Vagina (tissue), 2 donors: Measurements from ENCODE around the gene PIK3R1. TPM values are rescaled to one million over a fixed set of nuclear protein-coding genes. Genes with fewer than 3 reads are reported as not detected.

Experiments used
- DNase-seq, 2 donors: peaks; one replicate each; pipeline ENCODE4 v3.0.0-alpha.2; 2017; ENCODE audit errors: extremely low spot score in 2 of 2
- H3K27ac ChIP-seq: fragments of 200-600 bp; sonication (generic); one replicate; pipeline ENCODE4 v1.5.1; 2019
- H3K27me3 ChIP-seq: fragments of 200-600 bp; sonication (generic); one replicate; pipeline ENCODE4 v1.5.1; 2019
- H3K36me3 ChIP-seq, 2 donors: fragments of 200-600 bp; sonication (generic); one replicate each; pipeline ENCODE4 v1.5.1; 2017 to 2019
- H3K4me1 ChIP-seq: fragments of 200-600 bp; sonication (generic); one replicate; pipeline ENCODE4 v1.5.1; 2019
- H3K4me3 ChIP-seq, 2 donors: fragments of 200-600 bp; sonication (generic); 1 replicate in 1 of 2; 2 replicates in 1 of 2; pipeline ENCODE4 v1.5.1; 2016 to 2019
- H3K9me3 ChIP-seq: fragments of 200-600 bp; sonication (generic); one replicate; pipeline ENCODE4 v1.5.1; 2019
- POLR2A ChIP-seq, 2 donors: fragments of 450-650 bp; IDR thresholded peaks; one replicate each; pipeline ENCODE4 v1.6.1; 2017; ENCODE audit warnings: antibody characterized with exemption in 2 of 2, mild to moderate bottlenecking in 2 of 2, moderate library complexity in 2 of 2
- POLR2AphosphoS5 ChIP-seq, 2 donors: sonication (generic); formaldehyde crosslinking; IDR thresholded peaks; one replicate each; pipeline ENCODE4 v1.9.0; 2017; ENCODE audit warnings: antibody characterized with exemption in 2 of 2, mild to moderate bottlenecking in 2 of 2, low read depth in 1 of 2; ENCODE audit not compliant: insufficient read depth in 1 of 2
- intact Hi-C: fragments of 100-400 bp; cut with DNase I; formaldehyde crosslinking; loops from one replicate; pipeline ENCODE4 v1.15.1; 2023
- total RNA-seq: library from RNA; depleted of rRNA; stranded (reverse); fragments of >200 nt; gene quantifications from one replicate; pipeline ENCODE4 v1.2.3, GENCODE V29; 2016
- TF ChIP-seq, protein P1 (sequence below), 3 experiments: fragments of 450-650 bp in 2 of 3; fragments of 200-600 bp in 1 of 3; sonication (generic) in 1 of 3; IDR thresholded peaks; one replicate each; pipeline ENCODE4 v1.5.1; 2017 to 2019; ENCODE audit warnings: antibody characterized with exemption in 3 of 3, mild to moderate bottlenecking in 2 of 3, moderate library complexity in 2 of 3

Gene PIK3R1
- 134 TPM for total RNA-seq

DNA sequence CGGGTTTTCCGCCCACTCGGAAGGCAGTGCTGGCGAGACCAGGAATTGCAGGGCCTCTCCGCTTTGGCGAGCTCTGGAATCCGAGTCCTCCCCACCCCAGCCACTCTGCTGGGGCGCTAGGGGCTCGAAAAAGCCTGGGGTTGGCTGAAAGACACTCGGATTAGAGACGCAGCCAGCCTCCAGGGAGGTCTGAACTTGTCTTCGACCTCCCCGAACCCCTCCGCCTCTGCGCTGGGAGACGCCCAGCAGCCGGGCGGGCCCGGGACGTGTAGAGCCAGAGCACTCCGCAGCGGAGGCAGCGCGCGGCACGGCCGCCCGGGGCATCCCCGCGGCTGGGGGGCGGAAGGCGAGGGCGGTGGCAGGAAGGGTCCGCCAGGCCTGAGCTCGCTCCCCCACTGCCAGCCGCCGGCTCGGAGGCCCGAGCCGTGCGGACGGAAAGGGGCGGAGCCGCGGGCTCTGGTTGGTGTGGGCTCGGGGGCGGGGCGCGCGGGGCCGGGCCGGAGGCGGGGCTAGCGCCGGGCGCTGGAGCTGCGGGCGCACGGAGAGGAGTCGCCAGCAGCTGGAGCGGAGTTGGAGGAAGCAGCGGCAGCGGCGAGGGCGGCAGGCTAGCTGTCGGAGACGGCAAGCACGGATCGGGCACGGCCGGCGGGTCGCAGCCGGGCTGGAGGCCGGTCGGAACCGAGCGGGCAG is at the start of gene PIK3R1:
Gene PIK3R1, plus strand, starts transcription at position 549 of the 690 bp plus-strand sequence. CDS start 10,920 bp downstream, outside the sequence.
- TF ChIP-seq POLR2A (IDR thresholded peaks at IDR 0.05) (peak; percentile 89 to 92), POLR2AphosphoS5 (IDR thresholded peaks at IDR 0.05; ENCODE audit: insufficient read depth in 1 of 2, low read depth in 1 of 2) (peak; percentile 8 to 87)
- TF ChIP-seq, protein P1, sequence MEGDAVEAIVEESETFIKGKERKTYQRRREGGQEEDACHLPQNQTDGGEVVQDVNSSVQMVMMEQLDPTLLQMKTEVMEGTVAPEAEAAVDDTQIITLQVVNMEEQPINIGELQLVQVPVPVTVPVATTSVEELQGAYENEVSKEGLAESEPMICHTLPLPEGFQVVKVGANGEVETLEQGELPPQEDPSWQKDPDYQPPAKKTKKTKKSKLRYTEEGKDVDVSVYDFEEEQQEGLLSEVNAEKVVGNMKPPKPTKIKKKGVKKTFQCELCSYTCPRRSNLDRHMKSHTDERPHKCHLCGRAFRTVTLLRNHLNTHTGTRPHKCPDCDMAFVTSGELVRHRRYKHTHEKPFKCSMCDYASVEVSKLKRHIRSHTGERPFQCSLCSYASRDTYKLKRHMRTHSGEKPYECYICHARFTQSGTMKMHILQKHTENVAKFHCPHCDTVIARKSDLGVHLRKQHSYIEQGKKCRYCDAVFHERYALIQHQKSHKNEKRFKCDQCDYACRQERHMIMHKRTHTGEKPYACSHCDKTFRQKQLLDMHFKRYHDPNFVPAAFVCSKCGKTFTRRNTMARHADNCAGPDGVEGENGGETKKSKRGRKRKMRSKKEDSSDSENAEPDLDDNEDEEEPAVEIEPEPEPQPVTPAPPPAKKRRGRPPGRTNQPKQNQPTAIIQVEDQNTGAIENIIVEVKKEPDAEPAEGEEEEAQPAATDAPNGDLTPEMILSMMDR (IDR thresholded peaks at IDR 0.05) = peak in 1 of 3 experiments; percentile 38
- intact Hi-C loops = loop anchor here (5.0 kb wide), 1 partner anchor 37 kb away; no protein-coding TSS in a partner anchor
- H3K27ac ChIP-seq = peak within 1 kb of the TSS; percentile 85
- peak in 1 of 2 donors; percentile 97 for DNase-seq
- peaks cover 30% of the 10 kb centered on the region for H3K4me1 ChIP-seq
- peak within 1 kb of the TSS; percentile 71 to 98 for H3K4me3 ChIP-seq
- H3K27me3 ChIP-seq = no peaks in the 10 kb centered on the region
- no peaks in the 10 kb centered on the region for H3K36me3 ChIP-seq
- no peaks in the 10 kb centered on the region for H3K9me3 ChIP-seq

DNA sequence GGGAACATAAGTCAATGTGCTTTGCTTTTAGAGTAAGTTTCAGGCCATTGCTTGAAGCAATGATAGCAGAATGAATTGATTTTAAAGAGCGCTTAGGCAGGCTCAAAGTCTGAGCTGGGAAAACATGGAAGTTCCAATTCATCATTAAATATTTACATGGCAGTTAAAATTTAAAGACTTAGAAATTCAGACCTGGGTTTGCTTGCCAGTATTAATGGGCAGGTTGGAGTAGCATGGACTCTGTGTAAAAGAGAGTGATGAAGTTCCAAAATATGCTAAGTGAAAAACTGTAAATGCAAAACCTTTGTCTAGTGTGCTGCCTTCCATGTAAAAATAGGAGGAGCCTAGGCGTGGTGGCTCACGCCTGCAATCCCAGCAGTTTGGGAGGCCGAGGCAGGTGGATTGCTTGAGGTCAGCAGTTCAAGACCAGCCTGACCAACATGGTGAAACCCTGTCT is 48.3 kb upstream of the PIK3R1 start:
- no peaks in the 10 kb centered on the region for H3K36me3 ChIP-seq
- no peaks in the 10 kb centered on the region for H3K27me3 ChIP-seq
- intact Hi-C loops = no loop called here
- H3K9me3 ChIP-seq = no peaks in the 10 kb centered on the region
- TF ChIP-seq POLR2A (IDR thresholded peaks at IDR 0.05) = no peak
- TF ChIP-seq, protein P1 (IDR thresholded peaks at IDR 0.05) = no peak
- no peak for TF ChIP-seq POLR2AphosphoS5 (IDR thresholded peaks at IDR 0.05; ENCODE audit: insufficient read depth in 1 of 2, low read depth in 1 of 2)
- no peak overlapping the region for H3K27ac ChIP-seq
- no peak for DNase-seq
- peaks cover 10% of the 10 kb centered on the region for H3K4me1 ChIP-seq
- no peak overlapping the region for H3K4me3 ChIP-seq

- no peak overlapping the region for H3K4me3 ChIP-seq
- H3K27ac ChIP-seq = peak overlapping the region; percentile 54
- no peak for TF ChIP-seq POLR2A (IDR thresholded peaks at IDR 0.05)
- TF ChIP-seq, protein P1 (IDR thresholded peaks at IDR 0.05) = no peak
- TF ChIP-seq POLR2AphosphoS5 (IDR thresholded peaks at IDR 0.05; ENCODE audit: insufficient read depth in 1 of 2, low read depth in 1 of 2) = no peak
- peak in 1 of 2 donors; percentile 87 for DNase-seq
- H3K9me3 ChIP-seq = no peaks in the 10 kb centered on the region
- no peaks in the 10 kb centered on the region for H3K36me3 ChIP-seq
- intact Hi-C loops = loop anchor here (5.0 kb wide), 1 partner anchor 878 kb away; no protein-coding TSS in a partner anchor
- peaks cover 21% of the 10 kb centered on the region for H3K4me1 ChIP-seq
- no peaks in the 10 kb centered on the region for H3K27me3 ChIP-seq
Observed at GRCh38 chr5:68169903-68170302, 45.7 kb upstream of the PIK3R1 start.

- peak; percentile 44 to 84 for TF ChIP-seq POLR2AphosphoS5 (IDR thresholded peaks at IDR 0.05; ENCODE audit: insufficient read depth in 1 of 2, low read depth in 1 of 2)
- TF ChIP-seq, protein P1 (IDR thresholded peaks at IDR 0.05) = no peak
- Histone ChIP-seq H3K27me3 (no peaks in the 10 kb centered on the region), H3K9me3 (no peaks in the 10 kb centered on the region), H3K36me3 (no peaks in the 10 kb centered on the region), H3K27ac (peak overlapping the region; percentile 68), H3K4me3 (no peak overlapping the region), H3K4me1 (peaks cover 21% of the 10 kb centered on the region)
- peak in 1 of 2 donors; percentile 98 for DNase-seq
- intact Hi-C loops = loop anchor here (5.0 kb wide), 1 partner anchor 879 kb away; no protein-coding TSS in a partner anchor
Observed at GRCh38 chr5:68170826-68171558, 44.6 kb upstream of the PIK3R1 start.
